ENCODE measurements around the gene TRIM7. TPM values are rescaled to one million over a fixed set of nuclear protein-coding genes. Genes with fewer than 3 reads are reported as not detected.

TRIM7 gene
- total and polyA plus RNA-seq, 8 donors: 1.9 to 11.1 (median 3.1) TPM

- FAIRE-seq (no peak), ATAC-seq (no peak), DNase-seq (no peak)
- peak overlapping the region in 2 of 4 donors; percentile 10 to 80 for H3K27ac ChIP-seq
- WGBS, 2 donors: 49 to 54% methylated on average over 8 of the region's 8 CpGs
- H3K4me1 ChIP-seq: peaks cover 0 to 8% (median 0%) of the 10 kb centered on the region in 3 donors
- no peak overlapping the region for H3K4me3 ChIP-seq
- no peaks in the 10 kb centered on the region for H3K27me3 ChIP-seq
- no peak for TF ChIP-seq CTCF (IDR thresholded peaks at IDR 0.05)
- H3K9me3 ChIP-seq: no peaks in the 10 kb centered on the region
- intact Hi-C loops (cut with DNase I): no loop called here
- no peaks in the 10 kb centered on the region for H3K36me3 ChIP-seq
These were observed 18.0 kb downstream of the TRIM7 start for GRCh38 chr5:181186986-181187499.

DNA sequence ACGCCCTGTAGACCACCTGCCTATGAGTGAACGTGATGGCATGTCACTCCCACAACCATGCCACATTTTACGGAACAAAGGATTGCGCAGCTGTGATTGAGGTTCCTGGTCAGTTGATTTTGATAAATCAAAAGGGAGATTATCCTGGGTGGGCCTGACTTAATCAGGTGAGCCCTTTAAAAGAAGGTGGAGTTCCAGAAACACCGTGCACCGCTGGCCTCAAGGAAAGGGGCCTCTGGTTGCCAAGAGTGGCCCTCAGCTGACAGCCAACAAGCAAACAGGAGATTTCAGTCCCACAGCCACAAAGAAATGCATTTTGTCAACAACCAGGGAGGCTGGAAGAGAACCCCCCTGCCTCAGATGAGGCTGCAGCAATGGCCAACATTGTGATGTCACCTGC is 19.0 kb downstream of the TRIM7 start:
- Histone ChIP-seq H3K36me3 (no peaks in the 10 kb centered on the region), H3K4me1 (peaks cover 0 to 8% (median 0%) of the 10 kb centered on the region in 3 donors), H3K9me3 (no peaks in the 10 kb centered on the region), H3K27me3 (no peaks in the 10 kb centered on the region), H3K4me3 (no peak overlapping the region), H3K27ac (no peak overlapping the region)
- WGBS, 2 donors: 61 to 64% methylated on average over 6 of the region's 6 CpGs
- FAIRE-seq (no peak), DNase-seq (no peak), ATAC-seq (no peak)
- intact Hi-C loops (cut with DNase I): no loop called here
- no peak for TF ChIP-seq CTCF (IDR thresholded peaks at IDR 0.05)

- intact Hi-C loops (cut with DNase I): no loop called here
- Histone ChIP-seq H3K4me3 (no peak overlapping the region), H3K27me3 (no peaks in the 10 kb centered on the region), H3K4me1 (peaks cover 0 to 8% (median 0%) of the 10 kb centered on the region in 3 donors), H3K36me3 (no peaks in the 10 kb centered on the region), H3K9me3 (no peaks in the 10 kb centered on the region), H3K27ac (no peak overlapping the region)
- no peak for TF ChIP-seq CTCF (IDR thresholded peaks at IDR 0.05)
- DNase-seq (no peak), ATAC-seq (no peak), FAIRE-seq (no peak)
- WGBS, 2 donors: 81 to 91% methylated on average over 13 of the region's 13 CpGs
These were observed 19.4 kb downstream of the TRIM7 start for GRCh38 chr5:181185560-181185959.

DNA sequence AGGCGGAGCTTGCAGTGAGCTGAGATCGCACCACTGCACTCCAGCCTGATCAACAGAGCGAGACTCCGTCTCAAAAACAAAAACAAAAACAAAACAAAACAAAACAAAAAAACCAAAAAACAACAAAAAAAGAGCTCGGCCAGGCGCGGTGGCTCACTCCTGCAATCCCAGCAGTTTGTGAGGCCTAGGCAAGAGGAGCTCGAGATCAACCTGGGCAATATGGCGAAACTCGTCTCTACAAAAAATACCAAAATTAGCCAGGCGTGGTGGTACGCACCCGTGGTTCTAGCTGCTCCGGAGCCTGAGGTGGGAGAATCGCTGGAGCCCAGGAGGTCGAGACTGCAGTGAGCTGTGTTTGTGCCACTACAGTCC is 20.2 kb downstream of the TRIM7 start:
- Histone ChIP-seq H3K4me3 (peak overlapping the region in 1 of 4 donors; percentile 40), H3K27me3 (no peaks in the 10 kb centered on the region), H3K9me3 (no peaks in the 10 kb centered on the region), H3K27ac (no peak overlapping the region), H3K36me3 (no peaks in the 10 kb centered on the region), H3K4me1 (peaks cover 0 to 8% (median 0%) of the 10 kb centered on the region in 3 donors)
- ATAC-seq (no peak), FAIRE-seq (no peak), DNase-seq (no peak)
- 80 to 81% methylated on average over 16 of the region's 16 CpGs for WGBS, 2 donors
- intact Hi-C loops (cut with DNase I): no loop called here
- no peak for TF ChIP-seq CTCF (IDR thresholded peaks at IDR 0.05)

DNA sequence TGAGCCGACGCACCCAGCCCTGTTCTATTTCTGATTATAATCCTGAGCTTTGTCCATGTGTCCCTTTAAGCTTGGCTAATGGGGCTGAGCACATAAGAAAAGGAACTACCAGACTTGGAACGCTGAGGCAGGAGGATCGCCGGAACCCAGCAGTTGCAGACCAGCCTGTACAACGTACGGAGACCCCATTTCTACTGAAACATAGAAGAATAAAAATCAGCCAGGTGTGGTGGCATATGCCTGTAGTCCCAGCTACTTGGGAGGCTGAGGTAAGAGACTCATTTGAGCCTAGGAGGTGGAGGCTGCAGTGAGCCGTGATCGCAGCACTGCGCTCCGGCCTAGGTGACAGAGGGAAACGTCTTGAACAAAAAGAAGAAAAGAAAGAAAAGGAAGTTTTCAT is 22.3 kb downstream of the TRIM7 start:
- Histone ChIP-seq H3K4me3 (no peak overlapping the region), H3K27ac (no peak overlapping the region), H3K36me3 (no peaks in the 10 kb centered on the region), H3K9me3 (no peaks in the 10 kb centered on the region), H3K4me1 (peaks cover 0 to 5% (median 0%) of the 10 kb centered on the region in 3 donors), H3K27me3 (no peaks in the 10 kb centered on the region)
- ATAC-seq (no peak), FAIRE-seq (no peak), DNase-seq (no peak)
- no peak for TF ChIP-seq CTCF (IDR thresholded peaks at IDR 0.05)
- intact Hi-C loops (cut with DNase I): no loop called here
- 69 to 74% methylated on average over 12 of the region's 12 CpGs for WGBS, 2 donors
